HepG2 (cell line): ENCODE data around the gene GOLGA8B.

Source experiments
- ZC3H4 ChIP-seq: sonication (generic); formaldehyde crosslinking; IDR thresholded peaks from 2 replicates; pipeline ENCODE4 v1.4.0; 2020; ENCODE audit warnings: missing genetic modification reagents, borderline replicate concordance
- TF ChIP-seq, protein P1 (sequence below): sonication (generic); formaldehyde crosslinking; IDR thresholded peaks from 2 replicates; pipeline ENCODE4 v1.4.0; 2020; ENCODE audit warnings: missing genetic modification reagents

DNA sequence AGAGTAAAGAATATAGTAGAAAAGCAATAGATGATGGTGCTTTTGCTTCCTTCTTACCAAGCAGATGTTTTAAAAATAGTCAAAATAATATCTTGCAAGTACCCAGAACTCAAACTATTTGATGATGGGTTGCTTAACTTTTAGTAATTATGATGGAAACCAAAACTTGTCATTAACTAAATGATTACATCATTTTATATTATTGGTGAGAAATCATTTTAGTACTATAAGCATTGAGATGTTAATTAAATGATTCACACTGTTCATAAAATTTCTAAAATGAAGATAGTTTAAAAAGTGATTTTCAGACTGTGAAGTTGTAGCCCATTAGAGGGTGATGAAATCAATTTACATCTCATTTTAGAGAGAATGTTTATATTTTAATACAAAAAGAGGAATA, 24.4 kb upstream of the GOLGA8B start:
- TF ChIP-seq ZC3H4 (CRISPR knock-in tag) = no peak
- TF ChIP-seq, protein P1, sequence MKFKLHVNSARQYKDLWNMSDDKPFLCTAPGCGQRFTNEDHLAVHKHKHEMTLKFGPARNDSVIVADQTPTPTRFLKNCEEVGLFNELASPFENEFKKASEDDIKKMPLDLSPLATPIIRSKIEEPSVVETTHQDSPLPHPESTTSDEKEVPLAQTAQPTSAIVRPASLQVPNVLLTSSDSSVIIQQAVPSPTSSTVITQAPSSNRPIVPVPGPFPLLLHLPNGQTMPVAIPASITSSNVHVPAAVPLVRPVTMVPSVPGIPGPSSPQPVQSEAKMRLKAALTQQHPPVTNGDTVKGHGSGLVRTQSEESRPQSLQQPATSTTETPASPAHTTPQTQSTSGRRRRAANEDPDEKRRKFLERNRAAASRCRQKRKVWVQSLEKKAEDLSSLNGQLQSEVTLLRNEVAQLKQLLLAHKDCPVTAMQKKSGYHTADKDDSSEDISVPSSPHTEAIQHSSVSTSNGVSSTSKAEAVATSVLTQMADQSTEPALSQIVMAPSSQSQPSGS (CRISPR knock-in tag) = no peak
